ENCODE data around the gene FILIP1L.

Gene FILIP1L

DNA sequence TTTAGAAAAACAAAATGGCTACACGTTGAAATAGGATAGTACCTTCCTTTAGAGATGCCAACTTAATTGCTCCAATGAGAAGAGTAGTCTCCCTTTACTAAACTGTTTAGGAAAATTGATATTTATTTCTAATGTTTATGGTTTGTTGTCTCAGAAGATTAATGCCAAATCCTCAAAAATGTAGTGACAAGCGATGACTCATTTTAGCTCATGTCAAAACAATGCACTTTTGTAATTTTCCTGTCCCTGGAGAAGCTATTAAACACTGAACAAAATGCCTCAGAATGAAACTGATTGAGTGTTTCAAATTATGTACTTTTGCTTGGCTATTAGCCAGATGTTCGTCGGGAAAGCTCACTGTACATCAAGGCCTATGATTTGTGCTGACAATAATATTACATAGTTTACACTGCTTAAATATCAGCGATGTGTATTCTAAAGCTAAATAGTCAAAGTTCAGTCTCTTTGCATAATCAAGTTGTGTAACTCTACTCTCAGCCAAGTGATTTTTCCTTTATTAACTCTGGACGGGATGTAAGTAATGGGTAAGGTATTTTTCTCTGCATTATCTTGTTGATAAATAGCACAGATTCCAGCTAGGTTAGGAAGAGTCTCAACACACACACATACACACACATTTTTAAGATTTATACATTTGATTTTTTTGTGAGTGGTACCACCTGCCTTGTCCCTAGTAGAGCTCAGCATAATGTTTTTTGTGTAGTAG is 212.9 kb downstream of the FILIP1L start:
- TF ChIP-seq, protein P1, sequence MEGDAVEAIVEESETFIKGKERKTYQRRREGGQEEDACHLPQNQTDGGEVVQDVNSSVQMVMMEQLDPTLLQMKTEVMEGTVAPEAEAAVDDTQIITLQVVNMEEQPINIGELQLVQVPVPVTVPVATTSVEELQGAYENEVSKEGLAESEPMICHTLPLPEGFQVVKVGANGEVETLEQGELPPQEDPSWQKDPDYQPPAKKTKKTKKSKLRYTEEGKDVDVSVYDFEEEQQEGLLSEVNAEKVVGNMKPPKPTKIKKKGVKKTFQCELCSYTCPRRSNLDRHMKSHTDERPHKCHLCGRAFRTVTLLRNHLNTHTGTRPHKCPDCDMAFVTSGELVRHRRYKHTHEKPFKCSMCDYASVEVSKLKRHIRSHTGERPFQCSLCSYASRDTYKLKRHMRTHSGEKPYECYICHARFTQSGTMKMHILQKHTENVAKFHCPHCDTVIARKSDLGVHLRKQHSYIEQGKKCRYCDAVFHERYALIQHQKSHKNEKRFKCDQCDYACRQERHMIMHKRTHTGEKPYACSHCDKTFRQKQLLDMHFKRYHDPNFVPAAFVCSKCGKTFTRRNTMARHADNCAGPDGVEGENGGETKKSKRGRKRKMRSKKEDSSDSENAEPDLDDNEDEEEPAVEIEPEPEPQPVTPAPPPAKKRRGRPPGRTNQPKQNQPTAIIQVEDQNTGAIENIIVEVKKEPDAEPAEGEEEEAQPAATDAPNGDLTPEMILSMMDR (IDR thresholded peaks at IDR 0.05; ENCODE audit: low read depth, low read length), result no peak
- H3K4me3 ChIP-seq (ENCODE audit: low read depth, low read length), result peak overlapping the region; percentile 25

- no peak overlapping the region for H3K4me3 ChIP-seq (ENCODE audit: low read depth, low read length)
- TF ChIP-seq, protein P1 (IDR thresholded peaks at IDR 0.05; ENCODE audit: low read depth, low read length), result no peak
These were observed 214.1 kb downstream of the FILIP1L start for GRCh38 chr3:99900248-99900647.

DNA sequence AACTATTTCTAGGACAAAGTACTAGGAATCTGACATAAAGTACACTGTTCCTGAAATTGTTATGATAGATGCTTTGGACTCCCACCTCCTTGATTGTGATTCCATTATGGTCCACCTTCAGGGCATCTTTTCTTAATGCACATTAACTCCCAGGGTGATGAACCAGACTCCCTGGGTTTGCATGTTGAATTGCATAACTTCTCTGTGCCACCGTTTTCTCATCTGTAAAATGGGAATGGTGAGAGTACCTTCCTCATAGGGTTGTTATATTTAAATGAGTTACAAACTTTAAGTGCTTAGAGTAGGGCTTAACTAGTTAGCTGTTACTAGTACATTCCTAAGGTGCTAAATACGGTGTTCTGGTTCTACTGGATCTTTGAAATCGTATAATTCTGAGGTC is 214.7 kb downstream of the FILIP1L start:
- no peak overlapping the region for H3K4me3 ChIP-seq (ENCODE audit: low read depth, low read length)

DNA sequence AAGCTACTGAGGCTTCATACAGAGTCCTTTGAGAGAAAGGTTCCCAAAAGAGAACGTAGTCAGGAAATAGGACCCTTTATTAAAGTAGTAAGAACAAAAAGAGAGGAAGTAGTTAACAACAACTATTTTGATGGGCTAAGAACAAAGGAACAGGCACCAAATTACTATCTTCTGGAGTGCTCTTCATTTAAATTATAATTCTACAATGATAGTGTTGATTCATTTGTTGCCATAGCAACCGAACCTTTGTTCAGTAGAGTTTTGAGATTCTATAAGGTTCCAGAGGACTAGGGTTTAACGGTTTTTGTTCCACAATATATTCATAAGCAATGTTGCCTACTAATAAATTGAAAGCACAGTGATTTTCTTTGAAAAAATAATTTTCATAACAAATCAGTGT is 217.8 kb downstream of the FILIP1L start:
- no peak overlapping the region for H3K4me3 ChIP-seq (ENCODE audit: low read depth, low read length)

More for the DNA sequence above, 214.7 kb downstream of the FILIP1L start:
- TF ChIP-seq, protein P1 (IDR thresholded peaks at IDR 0.05; ENCODE audit: low read depth, low read length), result no peak

GRCh38 chr3:99895703-99896441 is 218.4 kb downstream of the FILIP1L start:
- TF ChIP-seq, protein P1 (IDR thresholded peaks at IDR 0.05; ENCODE audit: low read depth, low read length), result no peak
- no peak overlapping the region for H3K4me3 ChIP-seq (ENCODE audit: low read depth, low read length)

More for the DNA sequence above, 217.8 kb downstream of the FILIP1L start:
- TF ChIP-seq, protein P1 (IDR thresholded peaks at IDR 0.05; ENCODE audit: low read depth, low read length), result no peak

DNA sequence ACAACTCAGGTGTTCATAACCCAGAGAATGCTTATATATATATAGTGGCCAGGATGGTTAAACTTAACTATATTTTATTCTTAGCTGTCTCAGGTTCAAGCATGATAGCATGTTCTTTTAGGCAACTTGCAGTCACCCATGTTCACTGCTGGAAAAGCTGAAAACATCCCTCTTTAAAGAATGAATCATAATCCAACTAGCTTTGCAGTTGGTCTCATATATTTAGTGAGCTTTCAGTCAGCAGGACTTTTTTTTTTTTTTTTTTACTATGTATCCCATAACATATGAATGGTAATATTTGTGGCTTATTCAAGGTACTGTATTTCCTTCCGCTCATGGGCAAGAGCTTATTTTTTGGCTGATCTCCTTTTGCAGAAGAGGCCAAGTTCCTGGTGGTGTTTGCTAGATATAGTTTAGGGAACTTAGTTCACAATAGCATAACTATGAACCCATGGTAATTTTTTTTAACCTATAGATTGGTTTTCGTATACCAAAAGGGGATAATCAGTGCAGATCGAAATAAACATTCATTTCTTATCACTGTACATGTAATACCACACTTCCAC is 219.1 kb downstream of the FILIP1L start:
- TF ChIP-seq, protein P1 (IDR thresholded peaks at IDR 0.05; ENCODE audit: low read depth, low read length), result no peak
- H3K4me3 ChIP-seq (ENCODE audit: low read depth, low read length), result no peak overlapping the region

DNA sequence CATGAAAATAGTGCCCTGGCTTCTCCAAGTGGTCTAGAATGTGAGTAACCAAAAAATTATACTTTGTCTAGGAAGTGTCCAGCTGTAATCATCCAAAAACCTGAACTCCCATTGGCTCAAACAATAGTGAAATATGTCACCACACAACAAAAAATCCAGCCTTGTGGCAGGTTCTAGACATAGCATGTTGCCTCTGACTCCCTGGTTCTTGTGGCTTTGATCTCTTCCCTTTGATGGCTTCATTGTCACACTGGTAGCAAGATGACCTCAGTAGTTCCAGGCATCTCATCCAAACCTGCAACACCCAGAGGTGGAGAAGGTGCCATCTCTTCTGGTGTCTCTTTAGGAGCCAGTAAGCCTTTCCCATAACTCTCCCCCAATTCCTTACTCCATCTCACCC is 222.0 kb downstream of the FILIP1L start:
- H3K4me3 ChIP-seq (ENCODE audit: low read depth, low read length), result no peak overlapping the region
- TF ChIP-seq, protein P1 (IDR thresholded peaks at IDR 0.05; ENCODE audit: low read depth, low read length), result no peak

Measured in WI38 (cell line).